ENCODE data around the gene PPP1R26. TPM values are rescaled to one million over a fixed set of nuclear protein-coding genes. Genes with fewer than 3 reads are reported as not detected.
A peak's percentile ranks its signal among the peaks of the same experiment; 100 is the strongest.

The PPP1R26 gene
- total and polyA plus RNA-seq, 2 of the 13 experiments (the other 11 are each of a cell fraction or from before 2014, with no cell fraction given), result 8.6 to 11.6 TPM

GRCh38 chr9:135489188-135489906, 9.8 kb downstream of the PPP1R26 start:
- H3K36me3 ChIP-seq (replicated peaks in 1 of 2; ENCODE audit: control insufficient read depth in 1 of 2, insufficient read depth in 2 of 2, low read length in 2 of 2), result peaks cover 11 to 21% of the 10 kb centered on the region in 2 experiments; a peak in 4 of 5 replicates
- no TSS peak for BruUV-seq (replicated peaks)
- WGBS (ENCODE audit: low lambda C conversion rate), result 68% methylated on average over 10 of the region's 18 CpGs
- no peaks in the 10 kb centered on the region for H3K79me2 ChIP-seq (ENCODE audit: insufficient read depth, low read length)
- peak; percentile 15; the same call in 1 of the 3 replicates for ATAC-seq
- no peak overlapping the region for H3K4me3 ChIP-seq (replicated peaks in 1 of 3; ENCODE audit: insufficient read depth in 1 of 3, low read depth in 2 of 3, low read length in 3 of 3)
- no peak overlapping the region for H2AFZ ChIP-seq (ENCODE audit: low read length)
- H3K9me3 ChIP-seq (ENCODE audit: low read length), result no peaks in the 10 kb centered on the region
- ChIA-PET POLR2A (no interaction called here), CTCF (ENCODE audit: low intra/inter-chr PET ratio, low total read pairs) (no interaction called here)
- H3K4me2 ChIP-seq (ENCODE audit: low read depth, low read length), result no peak overlapping the region
- peaks cover 43% of the 10 kb centered on the region for H3K4me1 ChIP-seq (ENCODE audit: insufficient read depth, low read length)
- no peaks in the 10 kb centered on the region for H3K27me3 ChIP-seq (ENCODE audit: control insufficient read depth in 1 of 2, insufficient read depth in 2 of 2, low read length in 2 of 2)
- in situ Hi-C loops (cut with HindIII; ENCODE audit: extremely low pct_ligation_motif_present, low pct_unique_long_range_greater_than_20kb) (no loop called here), intact Hi-C loops (cut with micrococcal nuclease; ENCODE audit: unreplicated experiment) (no loop called here)
- DNase-seq (ENCODE audit: low spot score), result no peak
- H3K9ac ChIP-seq (ENCODE audit: insufficient read depth, low read depth, low read length), result no peak overlapping the region
- no peak for FAIRE-seq
- peak overlapping the region; percentile 40 for H3K27ac ChIP-seq (ENCODE audit: extremely low read length, insufficient read depth, low read length)
- H4K20me1 ChIP-seq (ENCODE audit: insufficient read depth, low read length), result no peaks in the 10 kb centered on the region
- TF ChIP-seq NAIF1 (CRISPR knock-in tag; IDR thresholded peaks at IDR 0.05; ENCODE audit: borderline replicate concordance), result no peak
- no peak for TF ChIP-seq KDM2A (CRISPR knock-in tag; IDR thresholded peaks at IDR 0.05; ENCODE audit: borderline replicate concordance, low read depth)
- 0 out of 2 replicates have a peak, but pooled peaks have one; percentile 23 for TF ChIP-seq SAP130 (CRISPR knock-in tag; IDR thresholded peaks at IDR 0.05; ENCODE audit: low read depth)
- TF ChIP-seq MAZ (IDR thresholded peaks at IDR 0.05; ENCODE audit: borderline replicate concordance, low read depth, low read length), result no peak
- TF ChIP-seq MAZ (CRISPR knock-in tag; IDR thresholded peaks at IDR 0.05; ENCODE audit: low read depth), result no peak
- TF ChIP-seq ZFP41 (CRISPR knock-in tag; IDR thresholded peaks at IDR 0.05; ENCODE audit: borderline replicate concordance), result no peak
- TF ChIP-seq MAX (IDR thresholded peaks at IDR 0.05), result peak; percentile 58; the same call in 1 of the 2 replicates
- TF ChIP-seq SP5 (CRISPR knock-in tag; IDR thresholded peaks at IDR 0.05; ENCODE audit: borderline replicate concordance, low read depth), result no peak
- TF ChIP-seq KMT2B (CRISPR knock-in tag; IDR thresholded peaks at IDR 0.05), result no peak
- TF ChIP-seq ZBTB38 (CRISPR knock-in tag; IDR thresholded peaks at IDR 0.05), result peak; percentile 37; the same call in 1 of the 2 replicates
- TF ChIP-seq ZFP62 (CRISPR knock-in tag; IDR thresholded peaks at IDR 0.05), result no peak
- TF ChIP-seq FOSL2 (CRISPR knock-in tag; IDR thresholded peaks at IDR 0.05), result peak; percentile 72
- TF ChIP-seq ASH2L (IDR thresholded peaks at IDR 0.05; ENCODE audit: insufficient read length, low read depth, low read length), result no peak
- TF ChIP-seq ZNF468 (CRISPR knock-in tag; IDR thresholded peaks at IDR 0.05), result no peak
- TF ChIP-seq ZNF720 (CRISPR knock-in tag; IDR thresholded peaks at IDR 0.05), result no peak
- TF ChIP-seq ZNF557 (CRISPR knock-in tag; IDR thresholded peaks at IDR 0.05), result no peak
- no peak for TF ChIP-seq ZSCAN21 (CRISPR knock-in tag; IDR thresholded peaks at IDR 0.05; ENCODE audit: borderline replicate concordance)
- no peak for TF ChIP-seq ZNF761 (CRISPR knock-in tag; conservative IDR thresholded peaks at IDR 0.05)
- TF ChIP-seq AGO2 (optimal IDR thresholded peaks at IDR 0.05; ENCODE audit: low read depth, low read length), result peak; percentile 46
- TF ChIP-seq HDAC2 (CRISPR knock-in tag; IDR thresholded peaks at IDR 0.05), result no peak
- no peak for TF ChIP-seq CBX2 (IDR thresholded peaks at IDR 0.05; ENCODE audit: low read depth, low read length)
- no peak for TF ChIP-seq CBX2 (CRISPR knock-in tag; IDR thresholded peaks at IDR 0.05; ENCODE audit: low read depth)
- no peak for TF ChIP-seq ZNF382 (CRISPR knock-in tag; IDR thresholded peaks at IDR 0.05; ENCODE audit: borderline replicate concordance)
- no peak for TF ChIP-seq ZNF543 (CRISPR knock-in tag; IDR thresholded peaks at IDR 0.05)
- TF ChIP-seq ZC3H4 (CRISPR knock-in tag; IDR thresholded peaks at IDR 0.05; ENCODE audit: borderline replicate concordance), result no peak
- no peak for TF ChIP-seq CHD2 (IDR thresholded peaks at IDR 0.05; ENCODE audit: low read depth, low read length)
- TF ChIP-seq HNRNPL (IDR thresholded peaks at IDR 0.05; ENCODE audit: low read depth, low read length), result no peak
- no peak for TF ChIP-seq MATR3 (CRISPR knock-in tag; IDR thresholded peaks at IDR 0.05)
- TF ChIP-seq NFE2L2 (IDR thresholded peaks at IDR 0.05; ENCODE audit: low read length), result peak; percentile 61; the same call in 1 of the 2 replicates

Data from HepG2 (cell line).